NT2/D1 (cell line): ENCODE measurements around the gene HNRNPAB.

Experiments
- SUZ12 ChIP-seq: IDR thresholded peaks from 2 replicates; pipeline ENCODE4 v1.6.1; 2011; ENCODE audit not compliant: insufficient read length, insufficient read depth; ENCODE audit errors: extremely low read depth
- ZNF274 ChIP-seq: IDR thresholded peaks from 2 replicates; pipeline ENCODE4 v1.6.1; 2011; ENCODE audit warnings: mild to moderate bottlenecking, low read depth, low read length

GRCh38 chr5:178213003-178213461, 8.7 kb downstream of the HNRNPAB start:
- no peak for TF ChIP-seq SUZ12
- TF ChIP-seq ZNF274 = no peak
